Fibroblast of the aortic adventitia (primary cell): ENCODE data around the gene ZNF564. TPM values are rescaled to one million over a fixed set of nuclear protein-coding genes. Genes with fewer than 3 reads are reported as not detected.

Experiments
- DNase-seq: peaks from one replicate; pipeline ENCODE4 v3.0.0-alpha.2; 2010; ENCODE audit warnings: low read depth
- H3K4me3 ChIP-seq: 2 replicates; pipeline ENCODE4 v1.5.1; 2011; ENCODE audit warnings: low read depth, mild to moderate bottlenecking, control low read depth, low read length, moderate library complexity
- CTCF ChIP-seq: IDR thresholded peaks from 2 replicates; pipeline ENCODE4 v1.5.1; 2011; ENCODE audit warnings: mild to moderate bottlenecking, low read length, control low read depth, inconsistent platforms; ENCODE audit not compliant: insufficient read depth
- total RNA-seq: library from RNA; depleted of rRNA; stranded (reverse); fragments of >200 nt; gene quantifications from 2 replicates; pipeline ENCODE4 v1.2.3, GENCODE V29; 2012; ENCODE audit warnings: low replicate concordance

The ZNF564 gene
- total RNA-seq, 1 donor: 7.0 TPM

GRCh38 chr19:12485571-12485970, 65.7 kb downstream of the ZNF564 start:
- H3K4me3 ChIP-seq: no peak overlapping the region
- no peak for TF ChIP-seq CTCF
- DNase-seq: no peak

DNA sequence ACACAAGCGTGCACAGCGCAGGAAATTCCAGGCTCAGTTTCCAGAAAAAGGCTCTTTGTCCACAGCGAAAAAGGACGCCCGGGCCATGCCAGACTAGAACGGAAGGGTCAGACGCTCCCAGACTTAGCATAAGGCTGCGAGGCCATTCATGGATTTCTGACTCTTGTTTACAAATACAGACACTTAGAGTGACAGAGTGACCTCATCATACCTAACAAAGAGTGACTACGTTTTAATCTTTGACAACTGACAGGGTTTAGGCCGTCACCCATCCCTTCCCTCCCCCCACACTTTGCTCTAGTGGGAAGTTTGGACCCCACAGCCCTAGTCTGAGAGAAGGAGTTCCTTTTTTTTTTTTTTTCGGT, 66.2 kb downstream of the ZNF564 start:
- no peak for DNase-seq
- peak overlapping the region; percentile 99 for H3K4me3 ChIP-seq
- TF ChIP-seq CTCF: no peak

GRCh38 chr19:12484371-12485051, 66.8 kb downstream of the ZNF564 start, which contains the start of gene ZNF709:
ZNF709 (minus strand) TSS chr19:12484816; CDS start chr19:12484657, 159 bp downstream.
- DNase-seq: peak; percentile 79
- peak within 1 kb of the TSS; percentile 99 for H3K4me3 ChIP-seq
- no peak for TF ChIP-seq CTCF

DNA sequence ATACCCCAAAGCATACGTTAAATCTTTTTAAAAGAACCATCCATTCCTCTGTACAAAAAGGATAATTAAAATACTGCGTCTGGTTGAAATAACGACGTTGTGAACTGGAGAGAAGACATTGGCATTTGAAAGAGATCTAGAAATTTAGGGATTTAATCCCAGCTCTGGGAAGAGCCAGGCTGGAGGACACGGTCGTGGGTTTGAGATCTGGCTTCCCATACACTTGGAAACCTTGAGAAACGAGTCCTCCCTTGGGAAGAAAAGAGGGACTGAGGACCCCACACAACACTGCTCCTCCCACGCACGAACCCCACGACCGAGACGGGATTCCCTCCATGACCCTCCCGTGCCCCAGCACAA, 67.3 kb downstream of the ZNF564 start:
- H3K4me3 ChIP-seq: peak overlapping the region; percentile 99
- no peak for TF ChIP-seq CTCF
- DNase-seq: peak; percentile 22

GRCh38 chr19:12482509-12482886, 68.8 kb downstream of the ZNF564 start:
- no peak for TF ChIP-seq CTCF
- no peak for DNase-seq
- H3K4me3 ChIP-seq: no peak overlapping the region

- DNase-seq: no peak
- no peak for TF ChIP-seq CTCF
- H3K4me3 ChIP-seq: no peak overlapping the region
Observed at GRCh38 chr19:12481781-12482508, 69.3 kb downstream of the ZNF564 start.
